Fibroblast of skin of back (primary cell): ENCODE measurements around the gene FAT2.

ENCODE experiments used
- DNase-seq: peaks from one replicate; pipeline ENCODE4 v3.0.0-alpha.2; 2013

Gene FAT2

GRCh38 chr5:151555760-151556576 lies 35.2 kb downstream of the FAT2 start:
- no peak for DNase-seq

GRCh38 chr5:151553695-151554094 lies 37.4 kb downstream of the FAT2 start:
- DNase-seq, result no peak

- DNase-seq, result no peak
Measured at GRCh38 chr5:151553130-151553670, 37.9 kb downstream of the FAT2 start.

GRCh38 chr5:151551985-151552384 lies 39.1 kb downstream of the FAT2 start:
- DNase-seq, result no peak

GRCh38 chr5:151550146-151550545 lies 41.0 kb downstream of the FAT2 start:
- no peak for DNase-seq

GRCh38 chr5:151549713-151550112 lies 41.4 kb downstream of the FAT2 start:
- DNase-seq, result no peak

- DNase-seq, result no peak
Measured at GRCh38 chr5:151547364-151547763, 43.8 kb downstream of the FAT2 start.

- no peak for DNase-seq
Measured at GRCh38 chr5:151541571-151541970, 49.6 kb downstream of the FAT2 start.
